ENCODE data around the gene KRTAP10-7.
"Not testable (repeated sequence)": the region's sequence is repeated elsewhere in the genome, so short reads cannot be mapped to it uniquely, and the experiment has no call there.

Gene KRTAP10-7

GRCh38 chr21:44600118-44600978, at the start of gene KRTAP10-7:
Gene KRTAP10-7, plus strand, starts transcription at chr21:44600597. Its CDS starts 25 bp downstream, at chr21:44600622.
- not testable (repeated sequence) for DNase-seq

GRCh38 chr21:44550807-44551206, 49.6 kb upstream of the KRTAP10-7 start:
- no peak for DNase-seq

- DNase-seq = no peak
These were observed 48.9 kb upstream of the KRTAP10-7 start, which contains the start of gene KRTAP10-2 for GRCh38 chr21:44551340-44551961. Gene KRTAP10-2, minus strand, starts transcription at chr21:44551505. Its CDS starts 47 bp downstream, at chr21:44551458.

- DNase-seq = no peak
These were observed 48.3 kb upstream of the KRTAP10-7 start for GRCh38 chr21:44552136-44552535.

- DNase-seq = no peak
These were observed 47.7 kb upstream of the KRTAP10-7 start for GRCh38 chr21:44552681-44553080.

GRCh38 chr21:44555200-44555875, 45.1 kb upstream of the KRTAP10-7 start:
- DNase-seq = no peak

GRCh38 chr21:44556879-44557278, 43.5 kb upstream of the KRTAP10-7 start:
- DNase-seq = no peak

- no peak for DNase-seq
These were observed 42.7 kb upstream of the KRTAP10-7 start for GRCh38 chr21:44557491-44558328.

GRCh38 chr21:44558329-44558675, 42.1 kb upstream of the KRTAP10-7 start:
- not testable (repeated sequence) for DNase-seq

- DNase-seq = no peak
These were observed 41.7 kb upstream of the KRTAP10-7 start, which contains the start of gene KRTAP10-3 for GRCh38 chr21:44558695-44559094. Gene KRTAP10-3, minus strand, starts transcription at chr21:44558795. Its CDS starts 80 bp downstream, at chr21:44558715.

GRCh38 chr21:44564099-44564498, 36.3 kb upstream of the KRTAP10-7 start:
- no peak for DNase-seq

- no peak for DNase-seq
These were observed 35.4 kb upstream of the KRTAP10-7 start for GRCh38 chr21:44564886-44565598.

- DNase-seq = no peak
These were observed 34.0 kb upstream of the KRTAP10-7 start for GRCh38 chr21:44566403-44566802.

GRCh38 chr21:44567481-44568171, 32.8 kb upstream of the KRTAP10-7 start:
- no peak for DNase-seq

- DNase-seq = no peak
These were observed 32.1 kb upstream of the KRTAP10-7 start for GRCh38 chr21:44568261-44568660.

GRCh38 chr21:44568667-44569556, 31.5 kb upstream of the KRTAP10-7 start:
- DNase-seq = no peak

GRCh38 chr21:44569861-44570517, 30.4 kb upstream of the KRTAP10-7 start:
- no peak for DNase-seq

GRCh38 chr21:44571296-44571695, 29.1 kb upstream of the KRTAP10-7 start:
- no peak for DNase-seq

Measured in cerebellar nuclear complex (tissue), 1 donor.